Uterus (tissue), 4 donors: ENCODE data around the gene ATM. TPM values are rescaled to one million over a fixed set of nuclear protein-coding genes. Genes with fewer than 3 reads are reported as not detected.

Experiments
- DNase-seq, 2 donors: peaks; one replicate each; pipeline ENCODE4 v3.0.0-alpha.2; 2019 to 2020
- H3K27ac ChIP-seq, 2 donors: fragments of 200-600 bp; sonication (generic); 1 replicate in 1 of 2; 2 replicates in 1 of 2; pipeline ENCODE4 v1.5.1; 2016 to 2018
- H3K27me3 ChIP-seq, 2 donors: fragments of 200-600 bp; sonication (generic); one replicate each; pipeline ENCODE4 v1.5.1; 2018 to 2019; ENCODE audit warnings: control low read depth in 1 of 2
- H3K36me3 ChIP-seq, 2 donors: fragments of 200-600 bp; sonication (generic); one replicate each; pipeline ENCODE4 v1.5.1; 2019; ENCODE audit warnings: control low read depth in 1 of 2
- H3K4me1 ChIP-seq, 2 donors: fragments of 200-600 bp; sonication (generic); one replicate each; pipeline ENCODE4 v1.5.1; 2018 to 2019; ENCODE audit warnings: control low read depth in 1 of 2
- H3K4me3 ChIP-seq, 2 donors: fragments of 200-600 bp; sonication (generic); 1 replicate in 1 of 2; 2 replicates in 1 of 2; pipeline ENCODE4 v1.5.1; 2018 to 2019; ENCODE audit warnings: mild to moderate bottlenecking in 1 of 2
- H3K9me3 ChIP-seq, 2 donors: fragments of 200-600 bp; sonication (generic); one replicate each; pipeline ENCODE4 v1.5.1; 2019; ENCODE audit warnings: control low read depth in 1 of 2
- CTCF ChIP-seq, 4 experiments: fragments of 200-600 bp in 2 of 4; fragments of 450-650 bp in 2 of 4; sonication (generic) in 2 of 4; IDR thresholded peaks; one replicate each; pipeline ENCODE4 v1.5.1; 2016 to 2019; ENCODE audit warnings: antibody characterized with exemption in 4 of 4, mild to moderate bottlenecking in 2 of 4, moderate library complexity in 1 of 4
- POLR2A ChIP-seq, 2 donors: fragments of 450-650 bp; IDR thresholded peaks; one replicate each; pipeline ENCODE4 v1.6.1; 2016; ENCODE audit warnings: antibody characterized with exemption in 2 of 2, mild to moderate bottlenecking in 1 of 2, moderate library complexity in 1 of 2
- intact Hi-C: fragments of 100-400 bp; cut with DNase I; formaldehyde crosslinking; loops from one replicate; pipeline ENCODE4 v1.15.1; 2023; ENCODE audit warnings: low total_unique reads
- total RNA-seq, 4 donors: library from RNA; depleted of rRNA in 3 of 4; stranded (reverse); fragments of >200 nt in 3 of 4; gene quantifications; one replicate each; pipeline versions ENCODE4 v1.1.0 to v1.2.4, GENCODE V29; 2014 to 2023
- donor health status: DM: yes; HTN: yes; CAD: no.

Gene ATM
- total RNA-seq, 4 donors from 2014 or later: 51.2 to 196 (median 132) TPM

GRCh38 chr11:108351468-108351867 is 128.6 kb downstream of the ATM start:
- intact Hi-C loops: no loop called here
- no peaks in the 10 kb centered on the region for H3K36me3 ChIP-seq
- no peaks in the 10 kb centered on the region for H3K27me3 ChIP-seq
- DNase-seq: no peak
- H3K4me1 ChIP-seq: no peaks in the 10 kb centered on the region
- H3K9me3 ChIP-seq: no peaks in the 10 kb centered on the region
- H3K4me3 ChIP-seq: no peak overlapping the region
- no peak for TF ChIP-seq CTCF (IDR thresholded peaks at IDR 0.05)
- TF ChIP-seq POLR2A (IDR thresholded peaks at IDR 0.05): no peak
- H3K27ac ChIP-seq: no peak overlapping the region

- Histone ChIP-seq H3K36me3 (no peaks in the 10 kb centered on the region), H3K27me3 (no peaks in the 10 kb centered on the region), H3K27ac (no peak overlapping the region), H3K4me1 (no peaks in the 10 kb centered on the region), H3K9me3 (no peaks in the 10 kb centered on the region), H3K4me3 (no peak overlapping the region)
- intact Hi-C loops: no loop called here
- no peak for DNase-seq
- TF ChIP-seq POLR2A (IDR thresholded peaks at IDR 0.05) (no peak), CTCF (IDR thresholded peaks at IDR 0.05) (no peak)
Measured at GRCh38 chr11:108364159-108364558, 141.3 kb downstream of the ATM start.

GRCh38 chr11:108368134-108368533 is 145.3 kb downstream of the ATM start:
- no peaks in the 10 kb centered on the region for H3K4me1 ChIP-seq
- no peak for TF ChIP-seq CTCF (IDR thresholded peaks at IDR 0.05)
- TF ChIP-seq POLR2A (IDR thresholded peaks at IDR 0.05): no peak
- no peak overlapping the region for H3K27ac ChIP-seq
- DNase-seq: no peak
- intact Hi-C loops: no loop called here
- no peaks in the 10 kb centered on the region for H3K27me3 ChIP-seq
- no peaks in the 10 kb centered on the region for H3K36me3 ChIP-seq
- peaks cover 0 to 3% of the 10 kb centered on the region in 2 donors for H3K9me3 ChIP-seq
- no peak overlapping the region for H3K4me3 ChIP-seq

- no peaks in the 10 kb centered on the region for H3K36me3 ChIP-seq
Measured at GRCh38 chr11:108369064-108369463, 146.2 kb downstream of the ATM start.

GRCh38 chr11:108370315-108370714 is 147.4 kb downstream of the ATM start:
- Histone ChIP-seq H3K9me3 (peaks cover 0 to 3% of the 10 kb centered on the region in 2 donors), H3K4me1 (no peaks in the 10 kb centered on the region), H3K27me3 (no peaks in the 10 kb centered on the region), H3K27ac (no peak overlapping the region), H3K36me3 (no peaks in the 10 kb centered on the region), H3K4me3 (no peak overlapping the region)
- TF ChIP-seq POLR2A (IDR thresholded peaks at IDR 0.05): no peak
- TF ChIP-seq CTCF (IDR thresholded peaks at IDR 0.05): no peak
- no peak for DNase-seq
- intact Hi-C loops: no loop called here

More at GRCh38 chr11:108369064-108369463, 146.2 kb downstream of the ATM start:
- H3K27ac ChIP-seq: no peak overlapping the region
- no peak for DNase-seq
- H3K27me3 ChIP-seq: no peaks in the 10 kb centered on the region
- intact Hi-C loops: no loop called here
- TF ChIP-seq CTCF (IDR thresholded peaks at IDR 0.05) (no peak), POLR2A (IDR thresholded peaks at IDR 0.05) (no peak)
- peaks cover 0 to 3% of the 10 kb centered on the region in 2 donors for H3K9me3 ChIP-seq
- no peaks in the 10 kb centered on the region for H3K4me1 ChIP-seq
- no peak overlapping the region for H3K4me3 ChIP-seq
